ENCODE data around the gene CPLANE2.

The CPLANE2 gene

GRCh38 chr1:16186655-16187235 lies 50.2 kb downstream of the CPLANE2 start:
- DNase-seq, result no peak

GRCh38 chr1:16184557-16185303 lies 52.3 kb downstream of the CPLANE2 start:
- DNase-seq, result no peak

GRCh38 chr1:16183765-16184556 lies 53.0 kb downstream of the CPLANE2 start:
- no peak for DNase-seq

GRCh38 chr1:16183179-16183578 lies 53.8 kb downstream of the CPLANE2 start:
- DNase-seq, result no peak

- DNase-seq, result no peak
These were observed 54.9 kb downstream of the CPLANE2 start for GRCh38 chr1:16181887-16182719.
